Dedifferentiated amniotic fluid mesenchymal stem cell (primary cell): Measurements from ENCODE around the gene TTC29.

ENCODE experiments used
- DNase-seq: peaks from one replicate; pipeline ENCODE4 v3.0.0-alpha.2; 2016; ENCODE audit errors: extremely low spot score

The TTC29 gene

GRCh38 chr4:146945556-146946374 lies at the start of gene TTC29:
TSS of gene TTC29 (minus strand) at chr4:146945864. CDS start at chr4:146939895, 5,969 bp downstream.
- DNase-seq, result peak; percentile 91

GRCh38 chr4:146981651-146982050 lies 36.0 kb upstream of the TTC29 start:
- DNase-seq, result no peak

GRCh38 chr4:146978641-146979040 lies 33.0 kb upstream of the TTC29 start:
- no peak for DNase-seq

GRCh38 chr4:146976145-146976544 lies 30.5 kb upstream of the TTC29 start:
- DNase-seq, result no peak

- no peak for DNase-seq
These were observed 29.9 kb upstream of the TTC29 start for GRCh38 chr4:146975527-146975926.

GRCh38 chr4:146975036-146975435 lies 29.4 kb upstream of the TTC29 start:
- DNase-seq, result no peak

GRCh38 chr4:146972036-146972435 lies 26.4 kb upstream of the TTC29 start:
- no peak for DNase-seq

- DNase-seq, result no peak
These were observed 23.5 kb upstream of the TTC29 start for GRCh38 chr4:146969126-146969525.

- no peak for DNase-seq
These were observed 15.0 kb upstream of the TTC29 start for GRCh38 chr4:146960634-146961033.

GRCh38 chr4:146959692-146960091 lies 14.0 kb upstream of the TTC29 start:
- no peak for DNase-seq

GRCh38 chr4:146957237-146957636 lies 11.6 kb upstream of the TTC29 start:
- no peak for DNase-seq

GRCh38 chr4:146952896-146953295 lies 7.2 kb upstream of the TTC29 start:
- no peak for DNase-seq

GRCh38 chr4:146949559-146949958 lies 3.9 kb upstream of the TTC29 start:
- no peak for DNase-seq

- DNase-seq, result no peak
These were observed 1.8 kb downstream of the TTC29 start for GRCh38 chr4:146943691-146944375.

- DNase-seq, result no peak
These were observed 13.5 kb downstream of the TTC29 start for GRCh38 chr4:146932116-146932515.

- DNase-seq, result no peak
These were observed 15.0 kb downstream of the TTC29 start for GRCh38 chr4:146930673-146931072.

- DNase-seq, result no peak
These were observed 18.0 kb downstream of the TTC29 start for GRCh38 chr4:146927695-146928094.

- peak; percentile 56 for DNase-seq
These were observed 29.1 kb downstream of the TTC29 start for GRCh38 chr4:146916479-146917076.

- no peak for DNase-seq
These were observed 30.5 kb downstream of the TTC29 start for GRCh38 chr4:146915132-146915531.

- DNase-seq, result no peak
These were observed 45.4 kb downstream of the TTC29 start for GRCh38 chr4:146900295-146900694.

GRCh38 chr4:146890301-146890700 lies 55.4 kb downstream of the TTC29 start:
- no peak for DNase-seq

- no peak for DNase-seq
These were observed 62.6 kb downstream of the TTC29 start for GRCh38 chr4:146883070-146883469.

GRCh38 chr4:146857298-146857697 lies 88.4 kb downstream of the TTC29 start:
- DNase-seq, result no peak
